Keratinocyte (primary cell): Measurements from ENCODE around the gene LAMA3.

ENCODE experiments used
- CTCF ChIP-seq, 3 experiments: IDR thresholded peaks in 1 of 3; conservative IDR thresholded peaks in 1 of 3; optimal IDR thresholded peaks in 1 of 3; 2 replicates in 2 of 3; 3 replicates in 1 of 3; pipeline versions ENCODE3 to v1.5.1; 2011; ENCODE audit warnings: low read length in 3 of 3, mild to moderate bottlenecking in 3 of 3, moderate library complexity in 2 of 3, control low read depth in 1 of 3, inconsistent platforms in 1 of 3; ENCODE audit not compliant: insufficient read depth in 2 of 3; ENCODE audit errors: extremely low read depth in 1 of 3
- EZH2 ChIP-seq: IDR thresholded peaks from one replicate; pipeline ENCODE4 v1.6.1; 2012; ENCODE audit warnings: inconsistent platforms, mild to moderate bottlenecking, low read length, moderate library complexity

- TF ChIP-seq CTCF (optimal IDR thresholded peaks at IDR 0.05 in 1 of 3, IDR thresholded peaks at IDR 0.05 in 1 of 3, conservative IDR thresholded peaks at IDR 0.05 in 1 of 3; ENCODE audit: extremely low read depth in 1 of 3, insufficient read depth in 2 of 3, low read length in 3 of 3) (no peak), EZH2 (no peak)
Measured at GRCh38 chr18:23752796-23753195, 63.5 kb downstream of the LAMA3 start.
